B cell (primary cell): ENCODE results near the gene SPTBN1.

Experiments used
- CTCF ChIP-seq: fragments of 200-600 bp; IDR thresholded peaks from one replicate; pipeline ENCODE4 v1.8.0; 2022; ENCODE audit warnings: antibody characterized with exemption, mild to moderate bottlenecking
- EZH2 ChIP-seq: IDR thresholded peaks from 2 replicates; pipeline ENCODE4 v1.6.1; 2012; ENCODE audit warnings: borderline replicate concordance, low read depth, mild to moderate bottlenecking, moderate library complexity, low read length; ENCODE audit not compliant: insufficient read depth, poor library complexity, severe bottlenecking

GRCh38 chr2:54619660-54620231 is 163.6 kb downstream of the SPTBN1 start:
- TF ChIP-seq CTCF = no peak
- TF ChIP-seq EZH2 = no peak
